LNCaP clone FGC (cell line): ENCODE data around the gene CD247.

Experiments used
- DNase-seq: peaks from one replicate; pipeline ENCODE4 v3.0.0-alpha.2; 2011; ENCODE audit warnings: low read depth
- H3K4me3 ChIP-seq: 2 replicates; pipeline ENCODE4 v1.5.1; 2011; ENCODE audit warnings: mild to moderate bottlenecking, low read depth, low read length, control low read depth
- CTCF ChIP-seq: IDR thresholded peaks from 2 replicates; pipeline ENCODE4 v1.5.1; 2012; ENCODE audit warnings: mild to moderate bottlenecking; ENCODE audit not compliant: control insufficient read depth, insufficient read depth; ENCODE audit errors: extremely low read depth

The CD247 gene

GRCh38 chr1:167518331-167518700, at the start of gene CD247:
Gene CD247 (minus strand): TSS chr1:167518529. CDS start chr1:167518465, 64 bp downstream.
- DNase-seq, result no peak
- TF ChIP-seq CTCF, result no peak
- H3K4me3 ChIP-seq, result no peak within 1 kb of the TSS

GRCh38 chr1:167567663-167568062, 49.3 kb upstream of the CD247 start:
- H3K4me3 ChIP-seq, result no peak overlapping the region
- TF ChIP-seq CTCF, result no peak
- DNase-seq, result peak; percentile 8

- no peak overlapping the region for H3K4me3 ChIP-seq
These were observed 48.4 kb upstream of the CD247 start for GRCh38 chr1:167566766-167567165.

GRCh38 chr1:167565922-167566321, 47.6 kb upstream of the CD247 start:
- H3K4me3 ChIP-seq, result no peak overlapping the region
- TF ChIP-seq CTCF, result no peak
- DNase-seq, result no peak

More at GRCh38 chr1:167566766-167567165, 48.4 kb upstream of the CD247 start:
- TF ChIP-seq CTCF, result no peak
- no peak for DNase-seq

- no peak for DNase-seq
- TF ChIP-seq CTCF, result no peak
- H3K4me3 ChIP-seq, result no peak overlapping the region
These were observed 46.4 kb upstream of the CD247 start for GRCh38 chr1:167564612-167565270.

GRCh38 chr1:167563579-167564246, 45.4 kb upstream of the CD247 start:
- no peak for DNase-seq
- no peak overlapping the region for H3K4me3 ChIP-seq
- TF ChIP-seq CTCF, result no peak
